K562 (cell line): Measurements from ENCODE around the gene SLC18B1. TPM values are rescaled to one million over a fixed set of nuclear protein-coding genes. Genes with fewer than 3 reads are reported as not detected.

Experiments used
- BMI1 ChIP-seq: fragments of 150-350 bp; IDR thresholded peaks from 2 replicates; pipeline ENCODE4 v1.6.1; 2014; ENCODE audit warnings: low read length
- ELK3 ChIP-seq: fragments of 450-650 bp; formaldehyde crosslinking; IDR thresholded peaks from 2 replicates; pipeline ENCODE4 v1.4.0; 2020; ENCODE audit warnings: mild to moderate bottlenecking
- ETS2 ChIP-seq: IDR thresholded peaks from 2 replicates; pipeline ENCODE4 v1.6.1; 2016; ENCODE audit warnings: borderline replicate concordance, missing genetic modification characterization, mild to moderate bottlenecking, moderate library complexity, missing compliant biosample characterization; ENCODE audit not compliant: poor library complexity, severe bottlenecking
- FOXK2 ChIP-seq, 2 experiments: fragments of 450-650 bp; IDR thresholded peaks in 1 of 2; conservative IDR thresholded peaks in 1 of 2; 2 replicates each; pipeline ENCODE4 v1.6.1; 2016; ENCODE audit warnings: low read depth in 2 of 2, mild to moderate bottlenecking in 1 of 2
- GABPA ChIP-seq: fragments of 200-800 bp; sonication (Bioruptor generic); conservative IDR thresholded peaks from 2 replicates; pipeline ENCODE4 v1.6.1; 2016; ENCODE audit warnings: low read depth, missing genetic modification characterization, missing compliant biosample characterization
- HIVEP1 ChIP-seq: fragments of 250-450 bp; sonication (Bioruptor Pico); IDR thresholded peaks from 2 replicates; pipeline ENCODE4 v1.4.0; 2020; ENCODE audit warnings: mild to moderate bottlenecking
- HNRNPUL1 ChIP-seq: fragments of 200-400 bp; formaldehyde crosslinking; IDR thresholded peaks from 2 replicates; pipeline ENCODE4 v1.6.1; 2017; ENCODE audit warnings: low read length
- MAFK ChIP-seq: IDR thresholded peaks from 2 replicates; pipeline ENCODE4 v1.6.1; 2011; ENCODE audit warnings: low read length, improper control_type of control experiment
- MAZ ChIP-seq, 2 experiments: fragments of 450-650 bp in 1 of 2; sonication (generic) in 1 of 2; formaldehyde crosslinking; IDR thresholded peaks in 1 of 2; conservative IDR thresholded peaks in 1 of 2; 2 replicates each; pipeline versions ENCODE4 v1.4.0 to v1.5.0; 2020; ENCODE audit warnings: mild to moderate bottlenecking in 1 of 2, missing genetic modification reagents in 1 of 2
- MYC ChIP-seq, 2 experiments: fragments of 250-450 bp in 1 of 2; sonication (Bioruptor Pico) in 1 of 2; IDR thresholded peaks; 2 replicates each; pipeline versions ENCODE4 v1.5.1 to v1.6.1; 2012 to 2021; ENCODE audit warnings: low read depth in 2 of 2, borderline replicate concordance in 1 of 2, improper control_type of control experiment in 1 of 2, low read length in 1 of 2, mild to moderate bottlenecking in 1 of 2, moderate library complexity in 1 of 2
- NFYB ChIP-seq: IDR thresholded peaks from 2 replicates; pipeline ENCODE4 v1.6.1; 2011; ENCODE audit warnings: mild to moderate bottlenecking, moderate library complexity; ENCODE audit not compliant: insufficient read length; ENCODE audit errors: extremely low read depth
- PCBP2 ChIP-seq: fragments of 200-400 bp; formaldehyde crosslinking; IDR thresholded peaks from 2 replicates; pipeline ENCODE4 v1.6.1; 2018; ENCODE audit warnings: low read length, low read depth, mild to moderate bottlenecking, moderate library complexity; ENCODE audit not compliant: poor library complexity, severe bottlenecking
- POLR2A ChIP-seq: fragments of 450-650 bp; conservative IDR thresholded peaks from 2 replicates; pipeline ENCODE4 v1.6.1; 2016
- ZNF311 ChIP-seq: fragments of 250-450 bp; sonication (Bioruptor Pico); IDR thresholded peaks from 2 replicates; pipeline ENCODE4 v1.4.0; 2020; ENCODE audit warnings: mild to moderate bottlenecking, moderate library complexity
- ZNF764 ChIP-seq: fragments of 250-450 bp; sonication (Bioruptor Pico); IDR thresholded peaks from 2 replicates; pipeline ENCODE4 v1.4.0; 2020; ENCODE audit warnings: low read depth, mild to moderate bottlenecking, moderate library complexity
- polyA plus RNA-seq, 8 experiments: library from polyadenylated mRNA; depleted of rRNA in 4 of 8; stranded (reverse) in 5 of 8; unstranded in 3 of 8; fragments of >200 nt; fragmentation: Nextera tagmentation in 2 of 8; fragmentation: Illumina TruSeq in 1 of 8; extraction: Ambion mirVana in 2 of 8; extraction: Trizol in 1 of 8; gene quantifications; 2 replicates each; pipeline versions ENCODE4 v1.2.1 to v1.2.3, GENCODE V29; 2011 to 2014; ENCODE audit warnings: inconsistent platforms in 1 of 8, missing spikeins in 1 of 8
- total RNA-seq, 7 experiments: library from RNA; depleted of rRNA in 6 of 7; stranded (reverse); fragments of >200 nt in 6 of 7; fragmentation: Illumina TruSeq in 2 of 7; extraction: Trizol in 2 of 7; gene quantifications; 2 replicates each; pipeline versions ENCODE4 v1.2.1 to v1.2.3, GENCODE V29; 2011 to 2021; ENCODE audit warnings: low replicate concordance in 1 of 7
- TF ChIP-seq, protein P1 (sequence below): sonication (generic); formaldehyde crosslinking; IDR thresholded peaks from 2 replicates; pipeline ENCODE4 v1.8.1; 2023; ENCODE audit warnings: missing genetic modification reagents, mild to moderate bottlenecking, borderline replicate concordance
- TF ChIP-seq, protein P2 (sequence below): fragments of 250-450 bp; sonication (Bioruptor Pico); IDR thresholded peaks from 2 replicates; pipeline ENCODE4 v1.9.0; 2021; ENCODE audit warnings: mild to moderate bottlenecking
- TF ChIP-seq, protein P3 (sequence below): fragments of 450-650 bp; IDR thresholded peaks from 2 replicates; pipeline ENCODE4 v1.6.1; 2014; ENCODE audit warnings: low read depth, mild to moderate bottlenecking, moderate library complexity, borderline replicate concordance

Gene SLC18B1
- total and polyA plus RNA-seq, 9 of the 15 experiments (the other 6 are each of a cell fraction or from before 2014, with no cell fraction given) = 10.4 to 49.1 (median 32.0) TPM

DNA sequence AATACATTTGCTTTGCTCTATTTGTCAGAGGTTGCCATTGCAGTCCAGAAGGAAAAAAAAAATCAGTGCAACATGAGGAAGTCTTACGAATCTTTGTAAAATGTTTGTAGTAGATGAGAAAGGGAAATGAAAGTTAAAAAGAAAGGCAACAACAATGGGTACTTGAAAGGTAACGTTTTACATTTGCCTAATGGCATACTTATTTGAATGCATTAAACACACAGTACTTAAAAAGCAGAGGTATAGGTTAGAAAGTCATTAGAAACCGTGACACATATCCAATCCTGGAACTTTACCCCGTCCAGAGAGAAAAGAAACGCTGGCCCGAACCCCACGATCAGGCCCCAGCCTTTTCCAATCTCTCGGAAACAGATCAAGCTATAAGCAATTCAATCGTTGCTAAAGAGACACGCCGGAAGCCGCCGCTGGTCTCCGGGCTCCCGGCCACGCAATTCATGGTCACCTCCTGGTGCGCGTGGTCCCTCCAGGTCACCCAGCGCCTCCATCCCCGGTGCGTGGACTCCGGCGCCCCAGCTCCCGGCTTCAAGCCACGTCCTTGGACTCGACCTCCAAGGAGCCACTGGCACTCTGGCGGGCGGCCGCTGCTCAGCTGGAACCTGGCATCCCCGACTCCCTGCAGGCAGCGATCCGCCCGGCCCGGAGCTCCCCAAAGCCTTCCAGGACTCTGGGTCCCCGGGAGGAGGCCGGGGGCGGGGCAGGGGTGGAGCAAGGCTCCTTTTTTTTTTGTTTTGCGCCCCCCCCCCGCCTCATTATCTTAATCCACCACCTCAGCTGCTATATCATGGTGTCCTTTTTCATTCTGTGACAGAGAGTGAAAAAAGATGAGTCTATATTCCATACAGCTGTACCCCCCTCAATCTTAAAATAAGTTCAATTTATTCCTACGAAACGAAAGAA lies at the start of gene SLC18B1 (continued):
- TF ChIP-seq, protein P1, sequence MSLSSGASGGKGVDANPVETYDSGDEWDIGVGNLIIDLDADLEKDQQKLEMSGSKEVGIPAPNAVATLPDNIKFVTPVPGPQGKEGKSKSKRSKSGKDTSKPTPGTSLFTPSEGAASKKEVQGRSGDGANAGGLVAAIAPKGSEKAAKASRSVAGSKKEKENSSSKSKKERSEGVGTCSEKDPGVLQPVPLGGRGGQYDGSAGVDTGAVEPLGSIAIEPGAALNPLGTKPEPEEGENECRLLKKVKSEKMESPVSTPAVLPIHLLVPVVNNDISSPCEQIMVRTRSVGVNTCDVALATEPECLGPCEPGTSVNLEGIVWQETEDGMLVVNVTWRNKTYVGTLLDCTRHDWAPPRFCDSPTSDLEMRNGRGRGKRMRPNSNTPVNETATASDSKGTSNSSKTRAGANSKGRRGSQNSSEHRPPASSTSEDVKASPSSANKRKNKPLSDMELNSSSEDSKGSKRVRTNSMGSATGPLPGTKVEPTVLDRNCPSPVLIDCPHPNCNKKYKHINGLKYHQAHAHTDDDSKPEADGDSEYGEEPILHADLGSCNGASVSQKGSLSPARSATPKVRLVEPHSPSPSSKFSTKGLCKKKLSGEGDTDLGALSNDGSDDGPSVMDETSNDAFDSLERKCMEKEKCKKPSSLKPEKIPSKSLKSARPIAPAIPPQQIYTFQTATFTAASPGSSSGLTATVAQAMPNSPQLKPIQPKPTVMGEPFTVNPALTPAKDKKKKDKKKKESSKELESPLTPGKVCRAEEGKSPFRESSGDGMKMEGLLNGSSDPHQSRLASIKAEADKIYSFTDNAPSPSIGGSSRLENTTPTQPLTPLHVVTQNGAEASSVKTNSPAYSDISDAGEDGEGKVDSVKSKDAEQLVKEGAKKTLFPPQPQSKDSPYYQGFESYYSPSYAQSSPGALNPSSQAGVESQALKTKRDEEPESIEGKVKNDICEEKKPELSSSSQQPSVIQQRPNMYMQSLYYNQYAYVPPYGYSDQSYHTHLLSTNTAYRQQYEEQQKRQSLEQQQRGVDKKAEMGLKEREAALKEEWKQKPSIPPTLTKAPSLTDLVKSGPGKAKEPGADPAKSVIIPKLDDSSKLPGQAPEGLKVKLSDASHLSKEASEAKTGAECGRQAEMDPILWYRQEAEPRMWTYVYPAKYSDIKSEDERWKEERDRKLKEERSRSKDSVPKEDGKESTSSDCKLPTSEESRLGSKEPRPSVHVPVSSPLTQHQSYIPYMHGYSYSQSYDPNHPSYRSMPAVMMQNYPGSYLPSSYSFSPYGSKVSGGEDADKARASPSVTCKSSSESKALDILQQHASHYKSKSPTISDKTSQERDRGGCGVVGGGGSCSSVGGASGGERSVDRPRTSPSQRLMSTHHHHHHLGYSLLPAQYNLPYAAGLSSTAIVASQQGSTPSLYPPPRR (CRISPR knock-in tag) = no peak
- no peak for TF ChIP-seq PCBP2
- peak; percentile 92 for TF ChIP-seq MYC (IDR thresholded peaks at IDR 0.05; ENCODE audit: low read depth, low read length)
- no peak for TF ChIP-seq MYC (CRISPR knock-in tag; IDR thresholded peaks at IDR 0.05; ENCODE audit: borderline replicate concordance, low read depth)
- TF ChIP-seq HNRNPUL1 = no peak
- no peak for TF ChIP-seq ELK3 (CRISPR knock-in tag)
- no peak for TF ChIP-seq ZNF311 (CRISPR knock-in tag)
- no peak for TF ChIP-seq ZNF764 (CRISPR knock-in tag)
- peak; percentile 86 for TF ChIP-seq POLR2A
- no peak for TF ChIP-seq BMI1
- TF ChIP-seq GABPA (tag) = peak; percentile 52; the same call in 1 of the 2 replicates
- peak; percentile 64 to 80 for TF ChIP-seq MAZ (CRISPR knock-in tag; conservative IDR thresholded peaks at IDR 0.05 in 1 of 2, IDR thresholded peaks at IDR 0.05 in 1 of 2)
- TF ChIP-seq ETS2 (tag) = no peak
- no peak for TF ChIP-seq NFYB
- TF ChIP-seq, protein P2, sequence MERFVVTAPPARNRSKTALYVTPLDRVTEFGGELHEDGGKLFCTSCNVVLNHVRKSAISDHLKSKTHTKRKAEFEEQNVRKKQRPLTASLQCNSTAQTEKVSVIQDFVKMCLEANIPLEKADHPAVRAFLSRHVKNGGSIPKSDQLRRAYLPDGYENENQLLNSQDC (CRISPR knock-in tag) = no peak
- TF ChIP-seq MAFK = no peak
- TF ChIP-seq FOXK2 (conservative IDR thresholded peaks at IDR 0.05 in 1 of 2, IDR thresholded peaks at IDR 0.05 in 1 of 2; ENCODE audit: low read depth in 2 of 2) = no peak
- TF ChIP-seq, protein P3, sequence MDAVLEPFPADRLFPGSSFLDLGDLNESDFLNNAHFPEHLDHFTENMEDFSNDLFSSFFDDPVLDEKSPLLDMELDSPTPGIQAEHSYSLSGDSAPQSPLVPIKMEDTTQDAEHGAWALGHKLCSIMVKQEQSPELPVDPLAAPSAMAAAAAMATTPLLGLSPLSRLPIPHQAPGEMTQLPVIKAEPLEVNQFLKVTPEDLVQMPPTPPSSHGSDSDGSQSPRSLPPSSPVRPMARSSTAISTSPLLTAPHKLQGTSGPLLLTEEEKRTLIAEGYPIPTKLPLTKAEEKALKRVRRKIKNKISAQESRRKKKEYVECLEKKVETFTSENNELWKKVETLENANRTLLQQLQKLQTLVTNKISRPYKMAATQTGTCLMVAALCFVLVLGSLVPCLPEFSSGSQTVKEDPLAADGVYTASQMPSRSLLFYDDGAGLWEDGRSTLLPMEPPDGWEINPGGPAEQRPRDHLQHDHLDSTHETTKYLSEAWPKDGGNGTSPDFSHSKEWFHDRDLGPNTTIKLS = 0 out of 2 replicates have a peak, but pooled peaks have one; percentile 54
- no peak for TF ChIP-seq HIVEP1 (CRISPR knock-in tag)
